GM03348 (cell line): Measurements from ENCODE around the gene TIMELESS.
"Not testable (repeated sequence)": the region's sequence is repeated elsewhere in the genome, so short reads cannot be mapped to it uniquely, and the experiment has no call there.

Source experiments
- DNase-seq: peaks from one replicate; pipeline ENCODE4 v3.0.0; 2012; ENCODE audit warnings: low spot score

The TIMELESS gene

DNA sequence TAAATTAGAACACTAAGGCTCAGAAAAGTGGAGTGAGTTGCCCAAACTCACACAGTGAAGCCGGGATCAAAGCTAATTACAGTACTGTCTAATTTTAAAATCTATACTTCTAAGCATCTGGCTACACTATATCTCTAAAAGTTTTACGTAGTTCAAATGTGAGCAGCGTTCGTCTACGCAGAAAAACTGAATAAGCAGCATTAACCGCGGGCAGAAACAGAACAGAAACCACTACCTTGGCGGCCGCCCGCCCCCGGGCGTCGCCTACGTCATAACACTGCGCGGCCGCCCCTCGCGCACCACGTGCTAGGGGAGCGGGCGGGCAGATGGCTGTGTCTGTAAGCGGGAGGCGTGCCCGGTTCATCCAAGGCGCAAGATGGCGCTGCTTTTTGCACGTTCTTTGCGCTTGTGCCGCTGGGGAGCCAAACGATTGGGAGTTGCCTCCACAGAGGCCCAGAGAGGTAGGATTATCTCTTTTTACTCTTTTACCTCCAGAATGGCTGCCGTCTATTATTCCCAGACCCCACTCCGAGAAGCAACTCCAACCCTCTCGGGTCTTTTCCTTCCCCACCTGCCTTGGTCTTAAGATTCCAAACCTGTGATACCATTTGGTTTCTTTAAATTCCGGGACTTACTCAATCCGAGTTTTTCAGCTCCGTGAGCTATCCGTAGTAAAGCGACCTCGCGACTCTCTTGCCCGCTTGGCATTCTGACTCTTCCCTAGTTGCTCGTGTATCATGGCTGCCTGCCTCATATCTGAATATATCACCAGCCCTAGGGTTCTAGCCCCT lies 19.2 kb upstream of the TIMELESS start, which contains the start of gene SPRYD4:
Gene SPRYD4 (plus strand): TSS at position 363 of the 791 bp plus-strand sequence. CDS start 14 bp downstream, at position 377.
- peak; percentile 98 for DNase-seq

- no peak for DNase-seq
These were observed 13.3 kb upstream of the TIMELESS start for GRCh38 chr12:56462565-56462964.

GRCh38 chr12:56461235-56462159 lies 12.3 kb upstream of the TIMELESS start:
- DNase-seq = peak; percentile 13

DNA sequence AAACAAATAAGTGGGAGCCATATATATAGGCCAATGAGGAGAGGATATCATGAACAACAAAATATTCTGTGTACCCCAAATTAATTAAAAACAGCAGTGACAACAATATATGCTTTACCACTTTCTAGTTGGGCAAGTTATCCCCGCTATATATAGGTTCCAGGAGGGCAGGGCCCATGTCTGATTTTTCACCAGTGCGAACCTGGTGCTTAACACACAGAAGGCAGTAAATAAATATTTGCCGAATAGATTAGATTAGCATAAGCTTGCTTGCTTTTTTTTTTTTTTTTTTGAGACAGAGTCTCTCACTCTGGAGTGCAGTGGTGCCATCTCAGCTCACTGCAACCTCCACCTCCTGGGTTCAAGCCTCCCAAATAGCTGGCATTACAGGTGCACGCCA lies 8.6 kb upstream of the TIMELESS start:
- DNase-seq = no peak

GRCh38 chr12:56454557-56454956 lies 5.3 kb upstream of the TIMELESS start, which contains the start of gene MIP:
MIP (minus strand) TSS chr12:56454657; CDS start chr12:56454613, 44 bp downstream.
- no peak for DNase-seq

- DNase-seq = no peak
These were observed 1.9 kb upstream of the TIMELESS start for GRCh38 chr12:56451147-56451546.

- DNase-seq = no peak
These were observed 1.0 kb upstream of the TIMELESS start for GRCh38 chr12:56450241-56450640.

DNA sequence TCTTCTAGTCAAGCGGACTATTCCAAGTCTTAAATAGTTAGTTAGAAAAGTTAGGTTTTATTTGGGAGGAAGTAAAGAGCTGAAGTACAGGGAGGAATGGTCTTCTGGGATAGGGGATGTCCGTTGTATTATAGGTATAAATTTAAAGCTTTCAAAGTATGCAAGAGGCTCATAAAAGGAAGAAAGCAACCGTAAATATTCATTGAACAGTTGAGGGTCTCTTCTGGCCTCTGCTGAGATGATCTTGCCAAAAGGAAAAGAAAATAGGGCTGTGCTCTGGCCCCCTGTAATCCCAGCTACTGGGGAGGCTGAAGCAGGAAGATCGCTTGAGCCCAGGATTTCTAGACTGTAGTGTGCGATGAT lies 377 bp upstream of the TIMELESS start:
- no peak for DNase-seq

DNA sequence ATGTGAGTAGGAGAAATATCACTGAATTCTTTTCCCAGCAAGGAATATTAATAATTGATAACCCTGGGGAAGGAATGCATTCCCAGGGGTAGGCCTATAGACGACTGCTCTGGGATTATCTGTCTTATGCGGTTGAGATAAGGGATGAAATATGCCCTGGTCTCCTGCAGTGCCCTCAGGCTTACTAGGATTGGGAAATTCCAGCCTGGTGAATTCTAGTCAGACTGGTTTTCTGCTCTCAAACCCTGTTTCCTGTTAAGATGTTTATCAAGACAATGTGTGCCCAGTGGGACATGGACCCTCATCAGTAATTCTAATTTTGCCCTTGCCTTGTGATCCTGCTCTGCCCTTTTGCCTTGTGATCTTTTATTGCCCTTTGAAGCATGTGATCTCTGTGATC lies 6.0 kb downstream of the TIMELESS start:
- not testable (repeated sequence) for DNase-seq

DNA sequence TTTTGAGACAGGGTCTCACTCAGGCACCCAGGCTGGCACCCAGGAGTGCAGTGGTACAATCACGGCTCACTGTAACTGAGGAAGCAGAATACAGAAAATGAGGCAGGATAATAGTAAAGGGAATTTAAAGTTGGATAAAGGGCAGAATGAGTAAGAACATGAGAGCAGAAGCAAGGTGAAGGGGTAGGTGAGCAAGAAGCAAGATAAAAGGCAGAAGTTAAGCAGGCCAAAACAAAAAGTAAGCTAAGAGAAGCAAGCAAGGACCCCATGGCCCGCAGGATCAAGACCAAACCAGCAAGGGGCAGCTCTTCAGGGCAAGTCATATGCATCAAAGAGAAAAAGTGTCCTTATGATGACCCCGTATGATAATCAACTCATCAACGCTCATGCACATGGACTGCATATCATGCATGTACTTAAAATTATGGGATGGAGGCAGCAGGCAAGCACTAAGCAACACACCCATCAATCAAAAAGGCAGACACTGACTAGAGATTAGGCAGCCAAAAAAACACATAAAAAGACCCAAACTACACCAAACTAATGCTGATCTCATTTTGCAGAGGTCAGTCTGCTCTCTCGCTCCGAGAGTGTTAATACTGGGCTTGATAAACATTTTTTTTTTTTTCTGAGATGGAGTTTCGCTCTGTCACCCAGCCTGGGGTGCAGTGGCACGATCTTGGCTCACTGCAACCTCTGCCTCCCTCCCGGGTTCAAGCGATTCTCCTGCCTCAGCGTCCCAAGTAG lies 11.6 kb downstream of the TIMELESS start:
- no peak for DNase-seq

DNA sequence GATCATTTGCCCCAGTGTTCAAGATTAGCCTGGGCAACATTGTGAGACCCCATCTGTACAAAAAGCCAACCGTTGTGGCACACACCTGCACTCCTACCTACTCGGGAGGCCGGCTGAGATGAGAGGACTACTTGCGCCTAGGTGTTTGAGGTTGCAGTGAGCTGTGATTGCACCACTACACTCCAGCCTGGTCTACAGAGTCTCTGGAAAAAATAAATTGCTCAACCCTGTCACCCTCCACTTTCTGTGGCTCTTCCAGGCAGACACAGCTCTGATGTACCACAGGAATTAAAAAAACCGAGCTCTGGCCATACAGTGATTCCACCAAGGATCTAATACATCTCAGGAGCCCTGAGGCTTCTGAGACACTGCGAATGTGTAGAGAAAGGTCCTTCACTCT lies 14.4 kb downstream of the TIMELESS start:
- DNase-seq = no peak

DNA sequence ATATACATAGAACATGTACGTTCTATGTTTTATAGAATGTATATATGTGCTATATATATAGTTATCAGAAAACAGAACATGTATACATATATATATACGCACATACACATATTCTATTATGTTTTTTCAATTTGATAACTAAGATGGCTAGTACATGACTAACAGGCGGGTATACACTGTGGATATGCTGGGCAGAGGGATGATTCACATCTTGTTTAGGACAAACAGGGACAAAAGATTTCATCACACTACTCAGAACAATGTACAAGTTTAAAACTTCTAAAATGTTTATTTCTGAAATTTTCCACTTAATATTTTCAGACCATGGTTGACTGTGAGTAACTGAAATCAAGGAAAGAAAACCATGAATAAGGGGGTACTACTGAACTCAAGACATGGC lies 17.4 kb downstream of the TIMELESS start:
- DNase-seq = no peak

DNA sequence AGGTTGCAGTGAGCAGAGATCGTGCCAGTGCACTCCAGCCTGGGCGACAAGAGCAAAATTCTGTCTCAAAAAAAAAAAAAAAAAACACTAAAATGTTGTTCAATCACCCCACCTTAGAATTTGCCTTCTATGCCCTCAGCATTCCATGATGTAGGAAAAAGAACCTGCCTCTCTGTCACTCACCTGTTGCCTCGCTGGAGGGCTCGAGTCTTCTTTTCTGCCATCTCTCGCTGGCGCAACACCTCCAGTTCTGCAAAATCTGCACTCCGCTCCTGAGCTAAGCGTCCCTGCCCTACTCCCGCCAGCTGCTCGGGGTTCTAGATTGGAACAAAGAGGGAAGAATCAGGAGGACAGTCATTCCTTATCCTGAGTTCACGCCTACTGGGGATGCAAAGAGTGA lies 17.9 kb downstream of the TIMELESS start:
- no peak for DNase-seq

GRCh38 chr12:56425940-56426438 lies 23.2 kb downstream of the TIMELESS start:
- DNase-seq = no peak

DNA sequence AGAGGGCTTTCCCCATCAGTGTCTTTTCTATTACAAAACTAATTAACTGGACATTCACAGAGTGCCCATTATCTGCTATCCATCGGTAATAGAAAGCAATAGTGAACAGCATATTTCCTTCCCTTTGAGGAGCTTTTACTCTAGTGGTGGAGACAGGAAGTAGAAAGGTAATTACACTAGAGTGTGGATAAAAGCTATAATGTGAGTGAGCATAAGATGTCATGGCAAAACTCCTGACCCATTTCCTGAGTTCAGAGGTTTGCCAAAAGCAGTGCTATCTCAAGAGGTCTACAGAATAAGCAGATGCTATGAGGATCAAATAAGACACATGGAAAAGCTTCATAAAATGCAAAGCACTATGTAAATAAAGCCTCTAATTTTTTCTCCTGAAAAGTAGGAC lies 24.0 kb downstream of the TIMELESS start:
- no peak for DNase-seq

GRCh38 chr12:56420411-56420810 lies 28.8 kb downstream of the TIMELESS start:
- DNase-seq = no peak

DNA sequence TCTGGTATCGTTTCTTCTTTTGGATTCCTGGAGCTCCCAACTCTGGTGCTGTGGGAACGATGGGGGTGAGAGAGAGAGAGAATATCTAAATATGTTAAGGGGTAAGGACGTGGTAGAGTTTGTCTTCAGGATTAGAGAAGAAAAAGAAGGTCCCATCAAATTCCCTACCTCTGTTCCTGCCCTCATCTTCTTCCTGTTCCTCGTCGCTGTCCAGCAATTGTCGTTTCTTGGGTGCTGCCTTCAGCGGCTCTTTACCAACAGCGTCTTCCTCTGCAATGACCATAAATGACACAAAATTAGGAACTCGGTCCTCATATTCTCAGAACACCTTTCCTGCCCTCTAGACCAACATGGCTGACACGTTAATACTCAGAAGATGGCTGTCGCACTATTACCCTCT lies 31.5 kb downstream of the TIMELESS start:
- no peak for DNase-seq

- no peak for DNase-seq
These were observed 34.8 kb downstream of the TIMELESS start for GRCh38 chr12:56414401-56414800.

GRCh38 chr12:56413392-56413791 lies 35.8 kb downstream of the TIMELESS start:
- no peak for DNase-seq

DNA sequence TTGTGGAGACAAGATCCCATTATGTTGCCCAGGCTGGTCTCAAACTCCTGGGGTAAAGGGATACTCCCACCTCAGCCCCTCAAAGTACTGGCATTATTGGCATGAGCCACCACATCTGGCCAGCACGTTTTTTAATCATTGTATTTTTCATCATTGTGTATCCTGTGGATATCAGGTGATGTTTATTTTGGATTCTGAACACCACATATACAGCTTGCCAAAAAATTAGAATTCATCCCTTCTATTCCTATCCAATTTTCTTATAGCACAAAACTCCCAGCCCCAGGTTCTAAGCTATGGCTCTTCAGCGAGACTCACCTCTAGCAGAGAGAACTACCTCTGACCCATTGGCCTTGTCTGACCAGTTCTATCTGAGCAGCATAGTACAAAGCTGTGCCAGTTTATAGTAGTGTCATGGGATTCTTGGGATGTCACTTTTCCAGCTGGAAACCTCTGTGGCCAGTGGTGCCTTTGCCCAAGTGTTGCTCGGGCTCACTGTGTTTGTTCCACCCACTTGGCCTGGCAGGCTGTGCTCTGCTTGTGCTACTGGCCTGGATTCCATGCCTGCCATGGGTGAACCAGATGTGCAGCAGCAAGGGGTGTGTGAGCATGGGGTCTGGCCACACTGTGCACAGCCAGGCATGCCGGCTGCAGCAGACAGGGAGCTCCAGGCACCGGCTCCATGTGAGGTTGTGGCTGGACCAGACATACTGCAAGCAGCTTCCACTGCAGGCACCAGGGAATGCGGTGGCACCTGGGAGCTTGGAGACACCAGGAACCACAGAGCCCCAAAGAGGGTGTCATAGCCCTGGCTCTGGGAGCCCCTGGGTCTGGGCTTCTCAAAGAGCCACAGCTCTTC lies 37.2 kb downstream of the TIMELESS start:
- DNase-seq = no peak

DNA sequence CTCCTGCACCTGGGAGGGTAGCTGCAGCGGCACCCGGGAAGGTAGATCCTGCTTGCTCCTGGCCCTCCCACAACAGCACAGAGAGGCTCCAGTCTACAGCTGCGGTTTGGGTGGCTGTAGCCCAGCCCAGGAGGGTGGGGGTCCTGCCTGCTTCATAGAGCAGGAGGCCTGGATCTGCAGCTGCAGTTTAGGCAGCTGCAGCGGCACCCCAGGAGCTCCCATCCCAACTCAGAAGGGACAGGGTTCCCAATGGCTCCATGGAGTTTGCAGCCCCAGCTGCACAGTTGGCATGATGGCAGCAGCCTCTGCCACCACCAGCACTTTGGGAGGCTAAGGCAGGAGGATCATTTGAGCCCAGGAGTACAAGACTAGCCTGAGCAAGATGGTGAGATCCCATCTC lies 38.5 kb downstream of the TIMELESS start:
- DNase-seq = no peak
